PFSK-1 (cell line): ENCODE measurements around the gene AGO4.

Source experiments
- POLR2AphosphoS5 ChIP-seq: IDR thresholded peaks from 2 replicates; pipeline ENCODE4 v1.6.1; 2012; ENCODE audit warnings: low read depth, mild to moderate bottlenecking, control low read depth, low read length, moderate library complexity
- REST ChIP-seq, 2 experiments: IDR thresholded peaks; 2 replicates each; pipeline versions ENCODE4 v1.6.1 to v1.8.0; 2011 to 2012; ENCODE audit warnings: low read depth in 2 of 2, low read length in 2 of 2, control low read depth in 1 of 2, inconsistent platforms in 1 of 2, mild to moderate bottlenecking in 1 of 2, moderate library complexity in 1 of 2; ENCODE audit not compliant: insufficient read depth in 1 of 2
- SIN3A ChIP-seq: IDR thresholded peaks from 2 replicates; pipeline ENCODE4 v1.6.1; 2012; ENCODE audit warnings: mild to moderate bottlenecking, low read length, moderate library complexity, borderline replicate concordance; ENCODE audit not compliant: insufficient read depth
- TAF1 ChIP-seq: IDR thresholded peaks from 2 replicates; pipeline ENCODE4 v1.6.1; 2012; ENCODE audit warnings: low read length, control low read depth, borderline replicate concordance; ENCODE audit not compliant: insufficient read depth

GRCh38 chr1:35873243-35873750, 65.5 kb downstream of the AGO4 start:
- TF ChIP-seq POLR2AphosphoS5 (no peak), REST (IDR thresholded peaks at IDR 0.05; ENCODE audit: insufficient read depth in 1 of 2, low read depth in 2 of 2, low read length in 2 of 2) (no peak), TAF1 (no peak), SIN3A (no peak)
